Ecto neural progenitor cell (in vitro differentiated cells): Measurements from ENCODE around the gene GRID1.
A peak's percentile ranks its signal among the peaks of the same experiment; 100 is the strongest.
"Not testable (repeated sequence)": the region's sequence is repeated elsewhere in the genome, so short reads cannot be mapped to it uniquely, and the experiment has no call there.

Source experiments
- DNase-seq: peaks from one replicate; pipeline ENCODE4 v3.0.0-alpha.2; 2018; ENCODE audit warnings: low spot score

The GRID1 gene

DNA sequence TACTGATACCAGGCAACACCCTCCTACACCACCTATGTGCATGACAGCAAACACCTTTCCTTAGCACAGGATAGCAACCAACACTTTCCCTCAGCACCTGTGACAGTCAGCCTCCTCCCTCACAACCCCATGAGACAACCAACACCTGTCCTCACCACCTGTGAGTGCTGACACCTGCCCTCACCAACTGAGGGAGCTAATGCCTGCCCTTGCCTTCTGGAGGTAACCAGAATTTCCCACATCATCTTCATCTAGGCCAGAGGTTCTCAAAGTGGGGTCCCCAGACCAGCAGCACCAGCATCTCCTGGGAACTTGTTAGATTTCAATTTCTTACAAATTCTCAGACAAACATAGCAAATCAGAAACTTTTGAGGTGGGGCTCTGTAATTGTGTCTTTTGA lies 112.5 kb downstream of the GRID1 start:
- peak; percentile 29 for DNase-seq

GRCh38 chr10:86253091-86254072 lies 113.2 kb downstream of the GRID1 start:
- peak; percentile 51 for DNase-seq

- no peak for DNase-seq
Observed at GRCh38 chr10:86252556-86252955, 114.0 kb downstream of the GRID1 start.

DNA sequence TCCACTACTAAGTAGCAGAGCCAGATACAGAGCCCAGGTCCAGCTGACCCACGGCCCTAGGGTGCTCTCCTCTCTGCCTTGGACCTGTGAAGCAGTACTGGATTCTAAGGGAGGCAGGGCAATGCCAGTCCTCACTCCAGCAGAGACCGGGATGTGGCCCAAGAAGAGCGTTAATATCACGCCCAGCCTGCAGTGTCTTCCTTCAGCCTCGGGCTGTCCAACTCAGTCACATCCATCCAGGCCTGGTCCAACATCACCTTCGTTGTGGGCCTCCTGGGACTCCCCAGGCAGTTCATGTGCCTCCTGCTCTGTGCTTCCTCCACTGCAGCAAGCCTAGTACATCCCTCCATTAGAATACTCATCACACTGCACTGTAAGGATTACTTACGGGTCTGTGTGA lies 114.5 kb downstream of the GRID1 start:
- DNase-seq = no peak

GRCh38 chr10:86251426-86251825 lies 115.2 kb downstream of the GRID1 start:
- no peak for DNase-seq

DNA sequence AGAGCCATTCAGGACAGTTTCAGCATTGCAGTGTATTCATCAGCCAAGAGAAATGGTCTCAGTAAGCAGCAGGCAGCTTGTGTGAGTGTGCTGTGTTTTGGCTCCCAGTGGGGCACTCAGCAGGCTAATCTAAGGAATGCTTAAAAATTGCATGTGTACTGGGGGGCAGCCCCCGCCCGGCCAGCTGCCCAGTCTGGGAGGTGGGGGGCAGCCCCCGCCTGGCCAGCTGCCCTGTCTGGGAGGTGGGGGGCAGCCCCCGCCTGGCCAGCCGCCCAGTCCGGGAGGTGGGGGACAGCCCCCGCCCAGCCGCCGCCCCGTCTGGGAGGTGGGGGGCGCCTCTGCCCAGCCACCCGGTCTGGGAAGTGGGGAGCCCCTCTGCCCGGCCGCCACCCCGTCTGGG lies 116.2 kb downstream of the GRID1 start:
- no peak for DNase-seq

- DNase-seq = no peak
Observed at GRCh38 chr10:86249794-86250193, 116.8 kb downstream of the GRID1 start.

- DNase-seq = no peak
Observed at GRCh38 chr10:86248062-86248461, 118.5 kb downstream of the GRID1 start.

DNA sequence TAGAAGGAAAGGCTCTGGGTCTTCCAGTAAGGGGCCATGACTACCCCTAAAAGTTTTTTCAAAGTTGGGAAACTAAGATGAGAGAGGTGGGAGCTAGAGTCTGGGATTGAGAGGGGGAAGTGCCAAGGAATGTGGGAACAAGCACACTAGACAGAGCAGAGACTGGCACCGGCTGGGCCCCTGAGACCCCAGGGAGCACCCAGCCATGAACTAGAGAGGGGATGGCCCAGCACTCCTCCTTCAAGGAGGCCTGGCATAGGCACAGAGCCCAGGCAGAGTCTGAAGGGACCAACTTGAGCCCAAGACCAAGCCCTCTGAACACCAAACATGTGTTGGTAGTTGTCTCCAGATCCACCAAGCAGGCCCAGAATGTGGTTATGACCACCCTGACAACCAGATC lies 119.0 kb downstream of the GRID1 start:
- DNase-seq = no peak

DNA sequence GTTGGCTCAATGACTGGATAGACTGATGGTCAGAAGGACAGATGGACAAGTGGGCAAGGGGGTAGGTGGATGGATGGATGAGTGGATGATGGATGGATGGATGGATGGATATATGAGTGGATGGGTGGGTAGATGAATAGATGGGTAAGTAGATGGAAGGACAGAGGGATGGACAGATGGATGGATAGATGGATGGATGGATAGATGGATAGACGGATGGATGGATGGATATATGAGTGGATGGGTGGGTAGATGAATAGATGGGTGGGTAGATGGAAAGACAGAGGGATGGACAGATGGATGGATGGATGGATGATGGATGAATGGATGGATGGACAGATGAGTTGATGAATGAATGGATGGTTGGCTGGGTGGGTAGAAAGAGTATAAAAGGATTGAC lies 119.5 kb downstream of the GRID1 start:
- no peak for DNase-seq

DNA sequence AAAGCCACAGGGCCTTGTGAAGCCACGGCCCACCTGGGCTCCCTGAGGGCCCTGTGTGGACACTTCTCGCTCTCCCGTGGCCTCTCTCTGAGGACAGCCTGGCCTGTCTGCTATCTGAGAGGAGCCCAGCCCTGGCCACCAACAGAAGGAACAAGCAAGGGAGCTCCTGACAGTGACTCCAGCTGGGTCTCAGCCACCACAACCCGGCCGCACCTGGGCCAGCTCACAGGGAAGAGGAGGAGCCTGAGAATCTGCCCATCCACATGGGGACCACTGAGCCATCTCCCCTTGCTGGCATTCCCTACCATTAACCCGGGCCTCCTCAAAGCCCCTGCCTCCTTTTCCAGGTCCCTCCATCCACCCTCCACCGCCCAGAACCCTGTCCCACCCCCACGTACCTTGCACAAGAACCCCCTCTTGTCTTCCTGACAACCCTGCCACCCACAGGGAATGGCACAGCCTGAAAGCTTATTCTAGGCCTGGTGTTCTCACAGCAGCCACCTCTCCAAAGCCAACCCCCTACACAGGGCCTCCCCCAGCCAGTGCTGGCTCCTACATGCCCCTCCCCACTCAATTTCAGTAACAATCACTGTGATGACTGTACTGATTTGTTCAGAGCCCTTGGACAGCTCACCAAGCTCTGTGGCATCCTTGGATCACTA lies 120.2 kb downstream of the GRID1 start:
- DNase-seq = no peak

DNA sequence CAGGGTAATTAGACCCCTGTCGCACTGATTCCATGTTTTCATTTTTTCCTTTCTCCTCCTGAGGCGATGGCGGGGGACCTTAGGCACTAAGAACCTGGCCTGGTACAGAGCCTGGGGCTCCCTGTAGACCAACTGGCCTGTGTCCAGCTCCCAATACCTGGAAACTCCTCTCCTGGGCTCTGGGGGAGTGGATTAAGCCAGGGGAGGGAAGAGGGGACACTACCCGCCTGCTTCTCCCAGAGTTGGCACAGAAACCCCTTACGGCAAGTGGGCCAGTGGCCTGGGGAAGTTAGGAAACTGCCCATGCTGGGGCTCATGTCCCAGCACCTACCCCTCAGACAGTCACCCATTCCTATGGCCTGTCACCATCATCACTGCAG lies 121.6 kb downstream of the GRID1 start:
- no peak for DNase-seq

DNA sequence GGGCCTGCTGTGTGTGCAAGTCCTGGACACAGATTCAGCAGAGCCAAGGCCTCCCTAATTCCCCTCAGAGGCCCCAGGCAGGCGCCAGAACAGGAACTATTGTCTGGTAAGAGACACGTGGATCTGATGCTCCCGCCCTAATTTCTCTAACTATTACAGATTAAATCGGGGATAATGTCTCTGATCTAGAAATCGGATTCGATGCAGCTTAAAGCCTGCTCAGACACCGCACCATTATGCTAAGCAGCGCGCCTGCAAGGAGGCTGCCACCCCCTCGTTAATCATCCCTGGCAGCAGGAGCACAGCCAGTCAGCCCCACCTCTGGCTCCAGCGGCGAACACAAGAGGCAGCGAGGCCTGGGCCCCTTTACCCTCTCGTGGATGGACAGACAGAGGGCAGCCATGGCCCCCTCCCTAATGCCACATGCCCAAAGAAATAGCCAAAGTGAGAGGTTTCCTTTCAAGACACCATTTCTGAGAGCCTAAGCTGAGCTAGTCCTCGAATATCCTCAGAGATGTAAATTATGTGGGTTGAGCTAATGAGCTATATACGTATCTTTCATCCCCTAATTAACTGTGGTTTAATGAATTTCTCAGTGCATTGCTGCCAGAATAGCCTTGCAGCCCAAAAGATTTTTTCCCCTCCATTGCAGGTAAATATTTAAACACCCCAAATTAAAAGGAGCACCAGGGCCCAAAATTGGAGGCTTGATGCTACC lies 122.1 kb downstream of the GRID1 start:
- no peak for DNase-seq

GRCh38 chr10:86243651-86244155 lies 122.9 kb downstream of the GRID1 start:
- no peak for DNase-seq

DNA sequence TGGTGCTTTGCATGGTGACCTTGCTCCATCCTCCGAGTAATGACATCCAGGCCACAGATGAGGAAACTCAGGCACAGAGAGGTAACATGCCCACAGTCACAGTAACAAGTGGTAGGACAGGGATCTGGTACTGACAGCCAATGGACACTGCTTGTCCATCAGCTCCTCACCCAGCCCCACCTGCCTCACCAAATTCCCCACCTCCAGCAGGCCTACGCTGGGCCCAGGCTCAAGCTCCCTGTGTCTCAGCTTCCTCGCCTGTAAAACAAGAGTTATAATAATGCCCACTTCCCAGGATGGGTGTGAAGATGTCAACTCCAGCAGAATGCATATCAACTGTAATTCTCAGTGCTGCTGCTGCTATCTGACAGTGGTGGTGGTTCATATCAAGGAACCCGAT lies 123.8 kb downstream of the GRID1 start:
- DNase-seq = no peak

- DNase-seq = not testable (repeated sequence)
Observed at GRCh38 chr10:86238089-86238488, 128.5 kb downstream of the GRID1 start.

DNA sequence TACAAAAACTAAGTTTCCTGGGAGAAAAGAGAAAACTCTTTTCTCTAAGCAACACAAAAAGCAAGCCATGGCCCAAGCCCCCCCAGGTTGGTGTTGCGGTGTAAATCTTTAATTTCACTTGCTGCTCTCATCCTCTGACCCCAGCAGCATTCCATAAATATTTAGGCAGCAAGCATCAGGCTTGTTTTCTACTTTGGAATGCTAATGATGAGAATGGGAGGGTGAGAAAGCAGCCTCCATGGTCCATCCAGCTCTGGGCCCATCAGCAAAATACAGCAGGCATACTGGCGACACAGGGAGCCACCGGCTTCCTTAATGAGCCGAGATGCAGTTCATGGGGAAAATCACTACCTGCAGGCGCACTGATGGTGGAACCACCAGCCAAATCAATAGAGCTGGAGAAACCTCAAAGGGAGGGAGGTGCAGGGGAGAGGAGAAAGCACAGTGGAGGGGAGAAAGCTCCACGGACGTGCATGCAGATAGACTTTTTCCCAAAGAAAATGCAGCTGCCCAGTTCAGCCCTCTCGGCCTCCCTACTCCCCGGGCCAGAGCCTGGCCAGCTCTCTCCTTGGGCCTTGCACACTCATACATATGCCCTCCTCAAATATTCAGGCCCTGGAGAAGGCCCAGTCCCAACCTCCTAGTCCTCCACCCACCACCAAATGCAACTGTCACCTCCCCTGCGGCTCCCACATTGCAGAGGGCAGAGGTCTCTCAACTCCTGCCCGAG lies 131.9 kb downstream of the GRID1 start:
- DNase-seq = no peak

- DNase-seq = no peak
Observed at GRCh38 chr10:86234107-86234506, 132.5 kb downstream of the GRID1 start.

DNA sequence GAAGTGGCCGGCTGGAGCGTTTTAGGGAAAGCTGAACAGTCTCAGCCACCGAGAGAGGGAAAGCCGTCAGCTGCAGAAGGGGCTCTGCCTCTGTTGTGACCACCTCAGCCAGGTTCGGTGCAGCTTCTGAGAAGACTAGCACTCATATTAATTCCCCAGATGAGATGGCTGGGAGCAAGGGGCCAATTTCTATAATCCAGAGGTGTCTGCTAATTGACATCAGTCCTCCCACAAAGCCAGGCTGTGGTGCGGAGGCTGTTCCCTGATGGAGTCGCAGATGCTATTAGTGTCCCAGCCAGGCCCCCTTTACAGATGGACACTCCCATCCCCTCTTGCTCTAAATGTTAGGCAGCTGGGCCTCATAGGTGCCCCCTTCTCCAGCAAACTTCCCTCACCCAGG lies 133.5 kb downstream of the GRID1 start:
- no peak for DNase-seq

GRCh38 chr10:86232644-86233043 lies 134.0 kb downstream of the GRID1 start:
- DNase-seq = no peak

- no peak for DNase-seq
Observed at GRCh38 chr10:86231796-86232560, 134.6 kb downstream of the GRID1 start.
